ENCODE data around the gene CD209. TPM values are rescaled to one million over a fixed set of nuclear protein-coding genes. Genes with fewer than 3 reads are reported as not detected.

Gene CD209
- total RNA-seq, 1 donor from 2014 or later = not detected

GRCh38 chr19:7762719-7763293, 15.5 kb upstream of the CD209 start, which contains the start of gene CLEC4M:
CLEC4M (plus strand) TSS chr19:7763243; CDS start chr19:7763267, 24 bp downstream.
- Mint-ChIP-seq H3K9me3 (ENCODE audit: unreplicated experiment) (peaks cover 20% of the 10 kb centered on the region), H3K36me3 (ENCODE audit: unreplicated experiment) (no peaks in the 10 kb centered on the region), H3K27me3 (ENCODE audit: unreplicated experiment) (peaks cover 4% of the 10 kb centered on the region), H3K4me3 (ENCODE audit: unreplicated experiment) (no peak within 1 kb of the TSS), H3K27ac (ENCODE audit: unreplicated experiment) (no peak within 1 kb of the TSS), H3K4me1 (ENCODE audit: unreplicated experiment) (no peaks in the 10 kb centered on the region)
- TF ChIP-seq, protein P1, sequence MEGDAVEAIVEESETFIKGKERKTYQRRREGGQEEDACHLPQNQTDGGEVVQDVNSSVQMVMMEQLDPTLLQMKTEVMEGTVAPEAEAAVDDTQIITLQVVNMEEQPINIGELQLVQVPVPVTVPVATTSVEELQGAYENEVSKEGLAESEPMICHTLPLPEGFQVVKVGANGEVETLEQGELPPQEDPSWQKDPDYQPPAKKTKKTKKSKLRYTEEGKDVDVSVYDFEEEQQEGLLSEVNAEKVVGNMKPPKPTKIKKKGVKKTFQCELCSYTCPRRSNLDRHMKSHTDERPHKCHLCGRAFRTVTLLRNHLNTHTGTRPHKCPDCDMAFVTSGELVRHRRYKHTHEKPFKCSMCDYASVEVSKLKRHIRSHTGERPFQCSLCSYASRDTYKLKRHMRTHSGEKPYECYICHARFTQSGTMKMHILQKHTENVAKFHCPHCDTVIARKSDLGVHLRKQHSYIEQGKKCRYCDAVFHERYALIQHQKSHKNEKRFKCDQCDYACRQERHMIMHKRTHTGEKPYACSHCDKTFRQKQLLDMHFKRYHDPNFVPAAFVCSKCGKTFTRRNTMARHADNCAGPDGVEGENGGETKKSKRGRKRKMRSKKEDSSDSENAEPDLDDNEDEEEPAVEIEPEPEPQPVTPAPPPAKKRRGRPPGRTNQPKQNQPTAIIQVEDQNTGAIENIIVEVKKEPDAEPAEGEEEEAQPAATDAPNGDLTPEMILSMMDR (IDR thresholded peaks at IDR 0.05) = no peak
- no peak for DNase-seq (ENCODE audit: extremely low spot score, unreplicated experiment)

GRCh38 chr19:7759156-7759555, 11.8 kb upstream of the CD209 start:
- Mint-ChIP-seq H3K27me3 (ENCODE audit: unreplicated experiment) (peaks cover 7% of the 10 kb centered on the region), H3K27ac (ENCODE audit: unreplicated experiment) (no peak overlapping the region), H3K9me3 (ENCODE audit: unreplicated experiment) (peaks cover 39% of the 10 kb centered on the region), H3K4me1 (ENCODE audit: unreplicated experiment) (no peaks in the 10 kb centered on the region), H3K4me3 (ENCODE audit: unreplicated experiment) (no peak overlapping the region), H3K36me3 (ENCODE audit: unreplicated experiment) (no peaks in the 10 kb centered on the region)
- TF ChIP-seq, protein P1 (IDR thresholded peaks at IDR 0.05) = no peak
- no peak for DNase-seq (ENCODE audit: extremely low spot score, unreplicated experiment)

DNA sequence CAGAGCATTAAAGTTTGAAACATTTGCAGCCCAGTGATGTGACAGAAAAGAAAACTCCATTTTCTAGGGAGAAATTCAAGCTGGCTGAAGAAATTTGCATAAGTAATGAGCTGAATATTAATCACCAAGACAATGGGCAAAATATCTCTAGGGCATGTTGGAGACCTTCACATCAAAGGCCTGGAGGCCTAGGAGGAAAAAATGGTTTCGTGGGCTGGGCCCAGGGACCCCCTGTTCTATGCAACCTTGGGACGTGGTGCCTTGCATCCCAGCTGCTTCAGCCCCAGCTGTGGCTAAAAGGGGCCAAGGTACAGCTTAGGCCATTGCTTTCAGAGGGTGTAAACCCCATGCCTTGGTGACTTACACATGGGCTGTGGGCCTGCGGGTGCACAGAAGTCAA, 10.0 kb upstream of the CD209 start:
- Mint-ChIP-seq H3K27ac (ENCODE audit: unreplicated experiment) (no peak overlapping the region), H3K4me3 (ENCODE audit: unreplicated experiment) (no peak overlapping the region), H3K36me3 (ENCODE audit: unreplicated experiment) (no peaks in the 10 kb centered on the region), H3K4me1 (ENCODE audit: unreplicated experiment) (no peaks in the 10 kb centered on the region), H3K9me3 (ENCODE audit: unreplicated experiment) (peaks cover 39% of the 10 kb centered on the region), H3K27me3 (ENCODE audit: unreplicated experiment) (peaks cover 5% of the 10 kb centered on the region)
- TF ChIP-seq, protein P1 (IDR thresholded peaks at IDR 0.05) = no peak
- DNase-seq (ENCODE audit: extremely low spot score, unreplicated experiment) = no peak

- no peaks in the 10 kb centered on the region for H3K4me1 Mint-ChIP-seq (ENCODE audit: unreplicated experiment)
- H3K27ac Mint-ChIP-seq (ENCODE audit: unreplicated experiment) = no peak overlapping the region
- no peaks in the 10 kb centered on the region for H3K36me3 Mint-ChIP-seq (ENCODE audit: unreplicated experiment)
- TF ChIP-seq, protein P1 (IDR thresholded peaks at IDR 0.05) = no peak
- DNase-seq (ENCODE audit: extremely low spot score, unreplicated experiment) = no peak
- peaks cover 6% of the 10 kb centered on the region for H3K27me3 Mint-ChIP-seq (ENCODE audit: unreplicated experiment)
- H3K9me3 Mint-ChIP-seq (ENCODE audit: unreplicated experiment) = peaks cover 39% of the 10 kb centered on the region
- H3K4me3 Mint-ChIP-seq (ENCODE audit: unreplicated experiment) = no peak overlapping the region
These were observed 8.9 kb upstream of the CD209 start for GRCh38 chr19:7756258-7756657.

DNA sequence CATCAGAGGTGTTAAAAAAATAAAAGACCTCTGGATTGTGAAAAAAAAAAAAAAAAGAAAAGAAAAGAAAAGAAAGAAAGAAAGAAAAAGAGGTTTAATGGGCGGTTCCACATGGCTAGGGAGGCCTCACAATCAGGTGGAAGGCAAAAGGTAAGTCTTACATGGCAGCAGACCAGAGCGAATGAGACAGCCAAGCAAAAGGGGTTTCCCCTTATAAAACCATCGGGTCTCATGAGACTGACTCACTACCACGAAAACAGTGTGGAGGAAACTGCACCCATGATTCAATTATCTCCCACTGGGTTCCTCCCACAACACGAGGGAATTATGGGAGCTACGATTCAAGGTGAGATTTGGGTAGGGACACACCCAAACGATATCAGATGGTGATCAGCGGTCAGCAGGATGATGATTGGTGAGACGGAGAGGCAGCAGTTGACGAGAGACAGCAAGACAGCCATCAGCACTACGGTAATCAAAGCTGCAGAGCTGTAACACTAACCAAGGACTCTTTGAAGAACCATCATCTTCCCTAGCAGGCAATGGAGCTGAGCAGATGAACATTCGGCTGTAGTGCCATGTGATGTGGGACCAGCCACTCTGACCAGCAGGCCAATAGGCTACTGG, 3.9 kb upstream of the CD209 start:
- H3K4me3 Mint-ChIP-seq (ENCODE audit: unreplicated experiment) = no peak overlapping the region
- no peaks in the 10 kb centered on the region for H3K4me1 Mint-ChIP-seq (ENCODE audit: unreplicated experiment)
- H3K27me3 Mint-ChIP-seq (ENCODE audit: unreplicated experiment) = peaks cover 10% of the 10 kb centered on the region
- H3K36me3 Mint-ChIP-seq (ENCODE audit: unreplicated experiment) = no peaks in the 10 kb centered on the region
- peaks cover 12% of the 10 kb centered on the region for H3K9me3 Mint-ChIP-seq (ENCODE audit: unreplicated experiment)
- TF ChIP-seq, protein P1 (IDR thresholded peaks at IDR 0.05) = no peak
- no peak for DNase-seq (ENCODE audit: extremely low spot score, unreplicated experiment)
- H3K27ac Mint-ChIP-seq (ENCODE audit: unreplicated experiment) = no peak overlapping the region

Data from osteocyte (in vitro differentiated cells).